Measurements from ENCODE around the gene AKR1C2.
"Not testable (repeated sequence)": the region's sequence is repeated elsewhere in the genome, so short reads cannot be mapped to it uniquely, and the experiment has no call there.

GRCh38 chr10:5014200-5014910 is 10.7 kb upstream of the AKR1C2 start:
- not testable (repeated sequence) for TF ChIP-seq MAFK (IDR thresholded peaks at IDR 0.05; ENCODE audit: partially characterized antibody); RNF2 (IDR thresholded peaks at IDR 0.05; ENCODE audit: borderline replicate concordance, low read depth); CTCF (IDR thresholded peaks at IDR 0.05); POLR2A (IDR thresholded peaks at IDR 0.05; ENCODE audit: low read length); REST (IDR thresholded peaks at IDR 0.05); RFX5 (IDR thresholded peaks at IDR 0.05)

Data from A549 (cell line).